ENCODE data around the gene EFCAB5.
"Not testable (repeated sequence)": the region's sequence is repeated elsewhere in the genome, so short reads cannot be mapped to it uniquely, and the experiment has no call there.

The EFCAB5 gene

DNA sequence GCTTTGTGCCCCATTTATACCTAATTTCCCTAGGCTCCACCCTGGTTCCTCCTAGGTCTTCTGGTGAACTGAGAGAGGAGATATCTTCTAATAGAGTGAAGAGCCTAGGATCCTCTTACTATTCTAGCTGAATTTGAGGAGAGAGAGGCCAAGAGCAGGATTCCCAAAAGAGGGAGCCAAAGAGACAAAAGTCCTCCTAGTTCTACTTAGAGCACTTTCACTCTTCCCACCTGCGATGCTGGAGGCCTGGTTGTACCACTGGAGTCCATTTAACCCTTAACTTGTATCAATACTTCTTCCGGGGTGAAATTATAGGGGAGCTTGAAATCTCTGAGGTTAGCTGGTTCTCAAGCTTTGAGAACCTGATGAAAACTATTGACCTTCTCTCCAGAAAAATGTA lies 8.1 kb upstream of the EFCAB5 start:
- in situ Hi-C loops (cut with HindIII; ENCODE audit: low sequenced_read_pairs) = no loop called here

DNA sequence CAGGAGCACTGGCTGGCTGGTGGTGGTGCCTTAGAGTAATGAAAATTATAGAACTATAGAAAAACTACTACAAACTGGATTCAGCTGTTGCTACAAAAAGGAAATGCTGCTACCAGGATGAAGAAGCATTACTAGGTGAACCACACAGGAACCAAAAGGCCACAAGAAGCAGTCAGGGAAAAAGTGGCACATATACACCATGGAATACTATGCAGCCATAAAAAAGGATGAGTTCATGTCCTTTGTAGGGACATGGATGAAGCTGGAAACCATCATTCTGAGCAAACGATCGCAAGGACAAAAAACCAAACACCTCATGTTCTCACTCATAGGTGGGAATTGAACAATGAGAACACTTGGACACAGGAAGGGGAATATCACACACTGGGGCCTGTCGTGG lies 5.5 kb upstream of the EFCAB5 start:
- in situ Hi-C loops (cut with HindIII; ENCODE audit: low sequenced_read_pairs) = not testable (repeated sequence)

DNA sequence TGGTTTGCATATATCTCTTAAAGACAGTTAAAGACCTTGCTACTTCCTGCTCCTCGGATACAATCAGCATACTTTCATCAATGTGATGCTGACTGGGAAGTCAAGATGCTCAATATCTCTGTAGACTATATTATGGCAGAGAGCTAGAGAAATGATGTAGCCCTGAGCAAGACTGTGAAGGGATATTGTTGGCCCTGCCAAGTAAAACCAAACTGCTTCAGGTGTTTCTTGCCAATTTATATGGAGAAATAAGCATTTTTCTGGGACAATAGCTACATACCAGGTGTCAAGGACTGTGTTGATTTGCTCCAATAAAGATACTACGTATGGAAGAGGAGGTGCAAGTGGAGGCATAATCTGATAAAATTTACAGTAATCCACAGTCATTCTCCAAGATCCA lies 4.7 kb upstream of the EFCAB5 start:
- in situ Hi-C loops (cut with HindIII; ENCODE audit: low sequenced_read_pairs) = no loop called here

DNA sequence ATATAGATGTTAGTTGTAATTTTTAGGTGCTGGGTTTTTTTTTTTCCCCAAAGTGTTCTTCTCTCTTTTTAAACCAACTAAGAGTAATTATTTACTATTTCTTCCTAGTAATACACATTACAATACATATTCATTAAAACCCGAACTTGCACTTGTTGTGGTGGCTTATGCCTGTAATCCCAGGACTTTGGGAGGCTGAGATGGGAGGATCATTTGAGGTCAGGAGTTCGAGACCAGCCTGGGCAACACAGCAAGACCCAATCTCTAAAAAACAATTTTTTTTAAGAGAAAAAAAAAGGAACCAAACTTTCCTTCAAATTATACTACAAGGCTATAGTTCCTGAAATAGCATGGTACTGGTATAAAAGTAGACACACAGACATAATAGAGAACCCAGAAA lies 3.8 kb downstream of the EFCAB5 start:
- in situ Hi-C loops (cut with HindIII; ENCODE audit: low sequenced_read_pairs) = loop anchor here (10.0 kb wide), 1 partner anchor 250 kb away; no protein-coding TSS in a partner anchor

DNA sequence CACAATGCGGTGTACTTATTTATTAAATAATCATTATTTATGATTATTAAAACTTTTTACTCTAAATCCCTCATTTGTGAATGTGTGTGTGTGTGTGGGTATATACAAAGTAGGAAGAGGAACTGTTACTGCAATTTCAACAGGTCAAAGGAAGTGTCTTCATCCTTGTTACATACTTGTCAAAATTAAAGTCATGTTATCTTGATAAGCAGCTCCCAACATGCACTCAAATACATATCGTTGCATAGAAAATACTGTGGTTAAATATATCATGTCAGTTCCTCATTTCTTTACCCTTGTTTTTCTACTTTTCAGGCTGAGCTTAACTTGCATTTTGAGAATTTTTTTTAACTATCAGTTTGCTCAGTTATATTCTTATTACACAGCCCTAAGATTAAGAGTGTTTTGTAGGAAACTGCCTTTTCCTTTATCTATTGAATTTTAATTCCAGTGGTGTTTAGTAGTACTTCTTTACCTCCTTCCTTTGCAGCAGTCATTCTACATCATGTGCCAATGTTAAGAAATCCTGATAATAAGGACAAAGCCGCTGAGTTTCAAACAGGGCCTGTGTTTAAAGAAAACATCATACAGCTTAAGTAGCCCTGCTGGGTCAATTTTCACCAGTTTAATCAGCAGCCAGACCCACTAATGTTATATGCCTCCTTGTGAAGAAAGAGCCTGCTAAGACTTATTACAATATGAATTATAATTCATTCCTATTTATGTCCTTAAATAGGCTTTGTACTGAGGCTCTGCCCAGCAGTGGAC lies 7.2 kb downstream of the EFCAB5 start:
- in situ Hi-C loops (cut with HindIII; ENCODE audit: low sequenced_read_pairs) = loop anchor here (10.0 kb wide), 1 partner anchor 246 kb away; no protein-coding TSS in a partner anchor

DNA sequence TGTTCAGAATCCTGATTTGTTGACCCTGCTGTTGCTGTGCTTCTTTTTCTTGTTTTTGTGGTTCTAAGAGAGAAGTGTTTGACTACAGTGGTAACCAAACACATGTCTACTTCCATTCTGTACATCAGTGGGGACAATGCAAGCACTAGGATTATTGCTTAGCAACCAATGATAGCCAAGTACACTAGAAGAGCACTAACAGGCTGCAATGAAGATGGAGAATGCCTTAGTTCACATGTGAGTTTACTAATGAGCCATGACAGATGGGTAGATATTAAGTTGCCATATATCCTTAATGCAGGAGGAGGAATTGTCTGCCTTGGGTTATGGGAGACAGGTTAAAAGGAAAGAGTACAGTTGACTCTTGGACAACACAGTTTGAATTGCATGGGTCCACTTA lies 8.3 kb downstream of the EFCAB5 start:
- in situ Hi-C loops (cut with HindIII; ENCODE audit: low sequenced_read_pairs) = loop anchor here (10.0 kb wide), 1 partner anchor 245 kb away; no protein-coding TSS in a partner anchor

DNA sequence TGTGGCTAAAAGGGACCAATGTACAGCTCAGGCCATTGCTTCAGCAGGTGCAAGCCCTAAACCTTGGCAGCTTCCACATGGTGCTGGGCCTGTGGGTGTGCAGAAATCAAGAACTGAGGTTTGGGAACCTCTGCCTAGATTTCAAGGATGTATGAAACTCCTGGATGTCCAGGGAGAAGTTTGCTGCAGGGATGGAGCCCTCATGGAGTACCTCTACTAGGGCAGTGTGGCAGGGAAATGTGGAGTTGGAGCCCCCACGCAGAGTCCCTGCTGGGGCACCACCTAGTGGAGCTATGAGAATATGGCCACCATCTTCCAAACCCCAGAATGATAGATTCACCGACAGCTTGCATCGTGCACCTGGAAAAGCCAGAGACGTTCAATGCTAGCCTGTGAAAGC lies 13.0 kb downstream of the EFCAB5 start:
- in situ Hi-C loops (cut with HindIII; ENCODE audit: low sequenced_read_pairs) = no loop called here

DNA sequence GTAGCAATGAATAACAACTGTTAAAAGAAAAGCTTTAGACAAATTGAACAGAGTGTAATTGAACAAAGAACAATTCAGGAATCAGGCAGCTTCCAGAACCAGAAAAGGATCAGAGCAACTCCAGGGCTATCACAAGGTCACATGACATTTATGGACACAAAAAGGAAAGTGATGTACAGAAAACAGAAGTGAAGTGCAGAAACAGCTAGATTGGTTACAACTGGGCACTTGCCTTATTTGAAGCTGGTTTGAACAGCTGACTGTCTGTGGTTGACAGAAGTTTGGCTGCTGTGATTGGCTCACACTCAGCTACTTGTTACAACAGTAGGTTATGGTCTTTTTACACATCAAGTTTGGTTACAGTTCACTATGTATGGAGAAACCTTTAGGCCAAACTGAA lies 14.8 kb downstream of the EFCAB5 start:
- in situ Hi-C loops (cut with HindIII; ENCODE audit: low sequenced_read_pairs) = no loop called here

DNA sequence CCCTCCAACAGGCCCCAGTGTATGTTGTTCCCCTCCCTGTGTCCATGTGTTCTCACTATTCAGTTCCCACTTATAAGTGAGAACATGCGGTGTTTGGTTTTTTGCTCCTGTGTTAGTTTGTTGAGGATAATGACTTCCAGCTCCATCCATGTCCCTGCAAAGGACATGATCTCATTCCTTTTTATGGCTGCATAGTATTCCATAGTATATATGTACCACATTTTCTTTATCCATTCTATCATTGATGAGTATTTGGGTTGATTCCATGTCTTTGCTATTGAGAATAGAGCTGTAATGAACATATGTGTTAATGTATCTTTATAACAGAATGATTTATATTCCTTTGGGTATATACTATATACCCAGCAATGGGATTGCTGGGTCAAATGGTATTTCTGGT lies 16.1 kb downstream of the EFCAB5 start:
- in situ Hi-C loops (cut with HindIII; ENCODE audit: low sequenced_read_pairs) = not testable (repeated sequence)

DNA sequence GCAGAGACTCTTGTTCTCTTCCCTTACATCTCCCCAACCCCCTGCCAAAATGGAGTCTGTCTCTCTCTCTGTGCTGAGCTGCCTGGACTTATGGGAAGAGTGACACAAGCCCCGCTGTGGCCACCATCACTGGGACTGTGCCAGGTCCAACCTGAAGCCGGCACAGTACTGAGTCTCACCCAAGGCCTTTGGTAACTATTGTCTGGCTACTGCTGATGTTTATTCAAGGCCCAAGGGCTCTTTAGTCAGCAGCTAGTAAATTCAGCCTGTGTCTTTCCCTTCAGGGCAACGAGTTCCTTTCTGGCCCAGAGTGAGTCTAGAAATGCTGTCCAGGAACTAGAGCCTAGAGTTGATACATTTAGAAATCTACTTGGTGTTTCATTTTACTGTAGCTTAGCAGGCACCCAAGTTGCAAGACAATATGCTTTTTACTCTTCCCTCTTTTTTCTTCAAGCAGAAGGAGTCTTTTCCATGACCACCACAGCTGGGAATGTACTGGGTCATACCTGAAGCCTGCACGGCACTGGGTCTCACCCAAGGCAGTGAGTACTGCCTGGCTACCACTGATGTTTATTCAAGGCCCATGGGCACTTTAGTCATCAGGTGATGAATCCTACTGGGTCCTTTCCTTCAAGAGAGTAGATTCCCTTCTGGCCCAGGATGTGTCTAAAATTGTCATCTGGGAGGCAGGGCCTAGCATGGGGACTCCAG lies 17.7 kb downstream of the EFCAB5 start:
- in situ Hi-C loops (cut with HindIII; ENCODE audit: low sequenced_read_pairs) = no loop called here

DNA sequence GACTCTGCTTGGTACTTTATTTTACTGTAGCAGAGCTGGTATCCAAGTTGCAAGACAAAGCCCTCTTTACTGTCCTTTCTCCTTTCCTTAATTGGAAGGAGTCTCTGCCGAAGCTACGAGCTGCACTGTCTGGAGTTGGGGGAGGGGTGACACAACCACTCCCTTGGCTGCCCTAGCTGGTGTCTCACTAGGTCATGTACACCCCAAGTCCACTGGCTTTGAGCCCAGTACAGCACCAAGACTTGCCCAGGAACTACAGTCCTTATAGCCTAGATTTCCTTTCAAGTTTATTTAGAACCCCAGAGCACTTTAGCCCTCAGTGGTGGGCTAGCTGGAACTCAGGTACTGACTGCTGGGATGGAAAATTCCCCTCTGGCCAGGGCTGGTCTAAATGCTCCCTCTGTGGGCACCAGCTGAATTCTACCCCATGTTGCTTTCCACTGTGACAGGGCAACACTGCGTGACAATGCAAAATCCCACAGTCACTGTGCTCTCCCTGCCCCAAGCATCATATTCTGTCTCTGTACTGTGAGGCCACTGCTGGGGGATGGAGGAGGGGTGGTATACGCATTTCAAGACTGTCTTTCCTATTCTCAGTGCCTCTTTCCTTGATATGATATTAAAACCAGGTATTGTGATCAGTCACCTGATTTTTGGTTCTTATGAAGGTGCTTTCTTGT lies 18.4 kb downstream of the EFCAB5 start:
- in situ Hi-C loops (cut with HindIII; ENCODE audit: low sequenced_read_pairs) = no loop called here

DNA sequence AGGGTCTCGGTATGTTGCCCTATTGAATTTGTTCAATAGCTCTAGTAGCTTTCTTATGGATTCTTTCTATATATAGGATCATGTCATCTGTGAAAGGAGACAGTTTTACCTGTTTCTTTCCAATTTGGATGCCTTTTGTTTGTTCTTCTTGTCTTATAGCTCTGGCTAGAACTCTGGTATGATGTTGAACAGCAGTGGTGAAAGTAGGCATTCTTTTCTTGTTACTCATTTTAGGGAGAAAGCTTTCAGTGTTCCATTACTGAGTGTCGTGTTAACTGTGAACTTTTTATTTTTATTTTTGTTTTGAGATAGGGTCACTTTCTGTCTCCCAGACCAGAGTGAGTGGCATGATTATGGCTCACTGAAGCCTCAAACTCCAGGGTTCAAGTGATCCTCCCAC lies 21.2 kb downstream of the EFCAB5 start:
- in situ Hi-C loops (cut with HindIII; ENCODE audit: low sequenced_read_pairs) = no loop called here

DNA sequence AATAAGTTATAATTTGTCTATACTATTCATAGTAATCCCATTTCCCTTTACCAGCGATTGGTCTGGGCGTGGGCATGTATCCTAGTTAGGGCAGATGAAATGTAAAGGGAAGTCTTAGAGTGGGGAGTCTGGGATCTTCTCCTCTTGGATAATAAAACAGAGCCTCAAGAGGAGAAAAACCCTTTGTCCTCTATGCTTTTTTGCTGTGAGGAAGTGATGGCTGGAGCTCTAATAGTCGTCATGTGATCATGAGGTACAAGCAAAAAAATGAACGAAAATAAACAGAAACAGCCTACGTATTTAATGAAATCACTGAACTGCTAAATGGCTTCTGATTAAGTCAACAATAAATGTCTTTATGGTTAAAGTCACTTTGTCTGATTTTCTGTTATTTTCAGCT lies 26.8 kb downstream of the EFCAB5 start:
- in situ Hi-C loops (cut with HindIII; ENCODE audit: low sequenced_read_pairs) = no loop called here

DNA sequence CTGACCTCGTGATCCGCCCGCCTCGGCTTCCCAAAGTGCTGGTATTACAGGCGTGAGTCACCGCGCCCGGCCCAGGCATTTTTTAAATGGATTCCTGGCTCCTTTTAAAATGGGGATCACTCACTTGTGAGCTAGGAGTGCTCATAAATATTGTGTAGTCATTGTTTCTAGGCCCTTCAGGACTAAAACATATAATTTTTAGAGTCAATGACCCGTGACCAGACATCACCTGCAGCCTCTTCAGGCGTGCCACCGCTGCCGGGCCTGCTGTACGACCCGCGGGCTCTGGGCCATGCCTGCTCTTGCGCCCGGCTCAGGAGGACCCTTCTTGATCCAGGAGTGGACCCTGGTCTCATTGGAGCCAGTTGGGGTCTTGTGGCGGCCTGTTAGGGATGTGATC lies 30.8 kb downstream of the EFCAB5 start:
- in situ Hi-C loops (cut with HindIII; ENCODE audit: low sequenced_read_pairs) = no loop called here

DNA sequence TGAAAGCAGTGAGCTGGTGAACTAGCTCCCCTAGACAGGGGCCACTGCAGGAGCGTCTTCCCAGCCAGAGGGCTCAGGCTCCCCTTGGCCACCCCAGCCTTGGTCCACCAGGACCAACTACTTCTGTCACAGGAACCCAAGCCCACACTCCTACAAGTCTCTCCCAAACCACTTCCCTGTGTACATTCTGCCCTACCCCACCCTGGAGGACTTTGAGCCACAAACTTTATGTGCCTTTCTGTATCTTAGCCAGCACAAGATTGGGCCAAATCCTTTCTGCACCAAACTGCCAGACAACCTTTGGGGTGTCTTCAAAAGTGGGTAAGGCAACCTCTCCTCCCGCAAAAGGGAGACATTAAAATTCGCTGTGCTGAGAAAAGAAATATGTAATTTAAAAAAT lies 31.6 kb downstream of the EFCAB5 start:
- in situ Hi-C loops (cut with HindIII; ENCODE audit: low sequenced_read_pairs) = no loop called here

DNA sequence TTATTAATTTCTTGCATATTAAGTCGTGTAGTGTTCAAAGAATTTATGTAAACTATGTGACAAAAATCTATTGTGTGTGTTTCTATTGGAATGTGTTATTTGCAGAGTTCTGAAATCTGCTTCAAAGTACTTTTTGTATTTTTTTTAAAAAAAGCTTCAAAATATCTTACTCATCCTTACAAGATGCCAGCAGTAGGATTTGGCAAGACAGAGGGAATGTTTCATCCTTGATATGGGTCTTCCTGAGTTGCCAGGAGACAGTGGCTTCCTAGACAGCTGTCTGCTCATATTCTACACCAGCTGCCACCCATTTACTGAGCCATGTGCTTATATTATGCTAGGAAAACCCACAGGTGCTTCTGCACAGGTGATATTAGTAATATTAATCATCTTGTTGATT lies 36.4 kb downstream of the EFCAB5 start:
- in situ Hi-C loops (cut with HindIII; ENCODE audit: low sequenced_read_pairs) = no loop called here

DNA sequence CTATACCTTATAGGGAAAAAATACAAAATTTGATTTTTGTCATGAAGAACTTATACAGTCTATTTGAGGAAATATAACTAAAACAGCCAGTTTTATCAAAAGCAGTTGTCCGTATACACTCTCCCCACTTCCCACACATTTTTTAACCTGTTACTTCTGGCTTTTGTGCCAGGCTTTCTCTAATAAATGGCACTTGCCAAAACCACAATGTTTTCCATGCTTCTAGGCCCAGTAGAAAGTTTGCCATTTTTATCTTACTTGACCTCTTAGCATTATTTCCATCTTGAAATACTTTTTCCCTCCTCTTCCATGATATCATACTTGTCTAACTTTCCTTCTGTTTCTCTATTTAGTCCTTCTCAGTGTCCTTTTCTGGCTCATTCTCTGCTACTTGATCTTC lies 38.8 kb downstream of the EFCAB5 start:
- in situ Hi-C loops (cut with HindIII; ENCODE audit: low sequenced_read_pairs) = no loop called here

DNA sequence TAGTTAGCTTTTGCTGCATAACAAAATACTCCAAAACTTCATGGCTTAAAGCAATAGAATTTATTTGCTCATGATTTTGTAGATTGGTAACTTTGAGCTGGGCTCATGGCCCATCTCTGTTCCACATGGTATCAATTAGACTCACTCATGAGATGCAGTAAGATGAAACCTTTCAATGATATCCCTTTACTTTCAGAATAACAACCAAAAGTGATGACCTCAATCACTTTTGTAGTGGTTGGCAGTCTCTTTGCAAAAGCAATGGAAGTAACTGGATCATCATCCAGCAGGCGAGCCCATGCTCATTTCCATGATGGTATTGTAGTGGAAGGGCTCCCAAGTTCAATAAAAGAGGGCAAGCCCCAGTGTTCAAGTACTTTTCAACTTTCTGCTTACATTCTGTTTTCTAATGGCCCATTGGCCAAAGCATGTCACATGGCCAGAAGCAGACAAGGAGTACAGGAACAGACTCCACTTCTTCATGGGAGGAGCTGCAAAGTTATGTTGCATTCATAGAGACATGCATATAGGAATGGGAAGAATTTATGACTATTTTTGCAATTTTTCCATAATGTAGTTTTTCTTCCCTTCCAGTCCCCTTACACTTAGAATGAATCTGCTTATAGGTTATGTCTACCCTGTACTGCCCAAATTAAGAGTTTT lies 41.7 kb downstream of the EFCAB5 start:
- in situ Hi-C loops (cut with HindIII; ENCODE audit: low sequenced_read_pairs) = no loop called here

DNA sequence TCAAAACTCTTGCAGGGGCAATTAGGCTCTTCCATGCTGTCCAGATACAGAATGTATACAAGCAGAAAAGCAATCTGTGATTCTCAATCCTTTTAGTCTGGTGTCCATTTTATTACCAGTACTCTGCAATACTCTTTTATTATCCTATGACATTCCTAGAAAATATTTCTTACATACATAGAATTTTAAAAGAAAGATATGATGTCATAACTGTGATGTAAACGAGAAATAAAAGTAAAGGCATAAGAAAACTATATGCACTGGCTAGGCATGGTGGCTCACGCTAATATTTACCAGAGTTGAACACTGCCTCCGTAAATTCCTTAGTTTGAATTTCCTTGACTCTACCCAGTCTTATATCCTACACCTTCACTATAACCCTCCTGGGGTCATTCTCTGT lies 55.0 kb downstream of the EFCAB5 start:
- in situ Hi-C loops (cut with HindIII; ENCODE audit: low sequenced_read_pairs) = no loop called here

DNA sequence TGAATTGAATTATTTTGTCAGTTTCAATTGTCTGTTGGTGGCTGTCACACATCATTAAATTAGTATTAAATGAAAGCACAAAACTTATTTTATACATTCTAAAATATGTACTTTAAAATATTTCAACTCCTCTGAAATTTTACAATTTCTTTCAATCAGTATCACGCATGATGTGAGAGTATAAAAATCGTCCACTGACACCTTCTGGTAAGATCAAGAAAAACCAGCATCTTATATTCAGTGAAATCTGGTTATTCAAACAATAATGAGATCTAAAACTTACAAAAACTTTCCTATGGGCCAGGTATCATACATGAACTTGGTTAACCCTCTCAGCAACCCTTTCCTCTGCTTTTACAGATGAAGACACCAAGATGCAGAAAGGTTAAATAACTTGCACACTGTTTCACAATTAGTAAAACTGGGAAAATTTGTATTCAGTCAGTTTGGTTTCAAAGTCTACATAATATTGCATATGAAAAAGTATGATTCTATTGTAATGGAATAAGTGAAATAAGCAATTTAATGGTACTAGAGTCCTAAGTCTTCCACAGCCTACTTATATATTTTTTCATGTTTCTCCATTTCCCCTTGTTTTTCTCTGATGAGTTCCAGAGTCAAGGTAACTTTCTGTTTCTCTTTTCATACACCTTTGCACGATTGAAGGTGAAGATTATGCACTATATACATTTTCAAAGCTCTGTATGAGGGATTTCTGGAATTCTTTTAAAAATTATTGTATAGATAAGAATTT lies 58.7 kb downstream of the EFCAB5 start:
- in situ Hi-C loops (cut with HindIII; ENCODE audit: low sequenced_read_pairs) = no loop called here

Measured in endothelial cell of hepatic sinusoid (primary cell).